GM21381 (cell line): ENCODE measurements around the gene RCN2.
"Not testable (repeated sequence)": the region's sequence is repeated elsewhere in the genome, so short reads cannot be mapped to it uniquely, and the experiment has no call there.

Source experiments
- ATAC-seq: cut with Tn5 transposase; IDR thresholded peaks from one replicate; pipeline ENCODE4 v1.9.1; 2021; ENCODE audit warnings: mild to moderate bottlenecking, moderate library complexity; ENCODE audit not compliant: unreplicated experiment

The RCN2 gene

GRCh38 chr15:76931397-76932134 is at the start of gene RCN2:
Gene RCN2 (plus strand): TSS chr15:76931749. CDS start chr15:76931842, 93 bp downstream.
- ATAC-seq = peak; percentile 97

GRCh38 chr15:76885212-76885611 is 46.3 kb upstream of the RCN2 start:
- ATAC-seq = no peak

GRCh38 chr15:76887280-76888141 is 44.0 kb upstream of the RCN2 start:
- not testable (repeated sequence) for ATAC-seq

- ATAC-seq = not testable (repeated sequence)
Observed at GRCh38 chr15:76892836-76893235, 38.7 kb upstream of the RCN2 start.

- ATAC-seq = no peak
Observed at GRCh38 chr15:76894174-76894573, 37.4 kb upstream of the RCN2 start.

GRCh38 chr15:76898102-76898501 is 33.4 kb upstream of the RCN2 start:
- ATAC-seq = no peak

- ATAC-seq = not testable (repeated sequence)
Observed at GRCh38 chr15:76899176-76899930, 32.2 kb upstream of the RCN2 start.

- not testable (repeated sequence) for ATAC-seq
Observed at GRCh38 chr15:76899931-76900310, 31.6 kb upstream of the RCN2 start.

- no peak for ATAC-seq
Observed at GRCh38 chr15:76901965-76902364, 29.6 kb upstream of the RCN2 start.

- ATAC-seq = no peak
Observed at GRCh38 chr15:76903251-76903681, 28.3 kb upstream of the RCN2 start.

- ATAC-seq = peak; percentile 2
Observed at GRCh38 chr15:76904461-76905012, 27.0 kb upstream of the RCN2 start.

GRCh38 chr15:76905013-76905839 is 26.3 kb upstream of the RCN2 start, which contains the start of gene SCAPER:
Gene SCAPER (minus strand): TSS chr15:76905340. CDS start chr15:76883817, 21,523 bp downstream.
- ATAC-seq = peak; percentile 94

GRCh38 chr15:76905855-76906254 is 25.7 kb upstream of the RCN2 start:
- ATAC-seq = no peak

GRCh38 chr15:76912430-76912829 is 19.1 kb upstream of the RCN2 start:
- ATAC-seq = no peak

GRCh38 chr15:76913737-76914136 is 17.8 kb upstream of the RCN2 start:
- ATAC-seq = no peak

GRCh38 chr15:76916369-76916768 is 15.2 kb upstream of the RCN2 start:
- no peak for ATAC-seq

GRCh38 chr15:76928201-76928600 is 3.3 kb upstream of the RCN2 start:
- ATAC-seq = no peak

- no peak for ATAC-seq
Observed at GRCh38 chr15:76929011-76929760, 2.4 kb upstream of the RCN2 start.

GRCh38 chr15:76930831-76931396 is 635 bp upstream of the RCN2 start:
- no peak for ATAC-seq
